Adrenal gland (tissue), 12 donors: ENCODE results near the gene CPED1. TPM values are rescaled to one million over a fixed set of nuclear protein-coding genes. Genes with fewer than 3 reads are reported as not detected.

Experiments
- DNase-seq, 7 donors: peaks; one replicate each; pipeline ENCODE4 v3.0.0-alpha.2; 2019 to 2020
- H3K27ac ChIP-seq, 5 donors: fragments of 200-600 bp; sonication (generic) in 4 of 5; 1 replicate in 3 of 5; 2 replicates in 2 of 5; pipeline versions ENCODE4 v1.5.1 to v1.8.0; 2016 to 2020; ENCODE audit warnings: mild to moderate bottlenecking in 1 of 5
- H3K27me3 ChIP-seq: fragments of 200-600 bp; 2 replicates; pipeline ENCODE4 v1.8.0; 2021
- H3K36me3 ChIP-seq, 2 donors: fragments of 200-600 bp; replicated peaks in 1 of 2; 1 replicate in 1 of 2; 2 replicates in 1 of 2; pipeline versions ENCODE4 v1.5.1 to v1.8.0; 2018 to 2022
- H3K4me1 ChIP-seq, 2 donors: fragments of 200-600 bp; replicated peaks in 1 of 2; 1 replicate in 1 of 2; 2 replicates in 1 of 2; pipeline versions ENCODE4 v1.5.1 to v1.8.0; 2018 to 2021
- H3K4me3 ChIP-seq, 4 donors: fragments of 200-600 bp; sonication (generic) in 3 of 4; one replicate each; pipeline ENCODE4 v1.5.1; 2016 to 2018
- H3K9me3 ChIP-seq, 3 donors: fragments of 200-600 bp; sonication (generic) in 1 of 3; replicated peaks in 1 of 3; 1 replicate in 2 of 3; 2 replicates in 1 of 3; pipeline versions ENCODE4 v1.5.1 to v1.8.0; 2016 to 2021
- CTCF ChIP-seq, 6 experiments: fragments of 450-650 bp in 4 of 6; fragments of 200-600 bp in 2 of 6; sonication (generic) in 1 of 6; IDR thresholded peaks; 1 replicate in 5 of 6; 2 replicates in 1 of 6; pipeline versions ENCODE4 v1.5.1 to v1.8.0; 2016 to 2021; ENCODE audit warnings: antibody characterized with exemption in 6 of 6, mild to moderate bottlenecking in 2 of 6, moderate library complexity in 1 of 6
- POLR2A ChIP-seq, 2 donors: fragments of 450-650 bp; IDR thresholded peaks; one replicate each; pipeline ENCODE4 v1.6.1; 2017; ENCODE audit warnings: antibody characterized with exemption in 2 of 2, mild to moderate bottlenecking in 2 of 2, moderate library complexity in 1 of 2
- WGBS, 4 donors: extraction: QIAGEN DNeasy Blood & Tissue Kit in 2 of 4; methylation state at CpG; one replicate each; pipeline versions ENCODE4 v1.1.5 to v1.1.7; 2013 to 2017; 5-methylcytosine and 5-hydroxymethylcytosine counted together
- intact Hi-C, 2 donors: fragments of 100-400 bp; cut with DNase I; formaldehyde crosslinking; loops; one replicate each; pipeline versions ENCODE4 v1.14.1 to v1.15.0; 2022 to 2023
- polyA plus RNA-seq, 3 donors: library from polyadenylated mRNA; stranded (reverse); fragments of 200-250 nt in 2 of 3; fragments of 350-450 nt in 1 of 3; fragmentation: Illumina TruSeq in 1 of 3; extraction: RNeasy Lipid Tissue Mini Kit (QIAGEN cat#74804) in 1 of 3; gene quantifications; one replicate each; pipeline ENCODE4 v1.2.3, GENCODE V29; 2013 to 2014
- total RNA-seq, 9 donors: library from RNA; depleted of rRNA in 4 of 9; stranded (reverse); fragments of >200 nt in 4 of 9; fragments of 120-200 nt in 1 of 9; fragmentation: NEBNext Ultra II Directional in 1 of 9; extraction: Animal tissue kit (Norgen Biotek cat#: 25700) in 1 of 9; gene quantifications; one replicate each; pipeline versions ENCODE4 v1.1.0 to v1.2.4, GENCODE V29; 2013 to 2023
- donor health status: healthy with polysubstance abuse.
- donor health status: Bipolar disorder and iron deficiency.
- donor health status: DM: yes; HTN: yes; CAD: no.
- donor health status: DM: no; HTN: no; CAD: no.
- donor health status: DM: no; HTN: no; CAD: no.
- donor health status: DM: yes; HTN: yes; CAD: no.

CPED1 gene
- total and polyA plus RNA-seq, 12 donors: 5.2 to 72.2 (median 40.7) TPM

DNA sequence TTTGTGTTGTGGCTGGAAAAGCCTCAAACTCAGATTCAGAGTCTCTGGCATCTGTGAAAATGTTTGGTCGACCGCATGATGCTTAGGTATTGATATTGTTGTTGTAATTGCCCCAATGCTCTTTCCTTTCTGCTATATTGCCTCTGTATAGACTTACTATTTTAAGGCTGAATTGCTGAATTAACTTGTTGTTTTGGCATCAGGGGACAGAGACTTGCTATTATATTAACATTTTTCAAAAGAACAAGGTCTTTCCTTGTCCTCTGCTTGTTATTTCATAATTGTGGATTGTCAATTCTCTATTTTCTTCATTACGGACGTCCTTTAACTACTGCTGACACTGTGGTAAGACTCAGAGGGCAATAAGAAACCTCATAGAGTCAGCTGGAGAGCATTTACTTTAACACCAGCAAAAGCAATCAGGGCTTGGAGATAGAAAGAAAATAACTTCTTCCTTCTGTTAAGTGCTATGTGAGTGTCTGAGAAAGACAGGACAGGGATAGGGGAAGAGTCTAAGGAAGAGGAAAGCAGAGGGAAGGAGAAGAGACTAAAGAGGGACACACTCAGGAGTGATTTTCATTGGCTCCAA lies 17.6 kb downstream of the CPED1 start:
- Histone ChIP-seq H3K27ac (no peak overlapping the region), H3K4me3 (no peak overlapping the region), H3K36me3 (no peaks in the 10 kb centered on the region), H3K27me3 (no peaks in the 10 kb centered on the region), H3K4me1 (peaks cover 0 to 36% of the 10 kb centered on the region in 2 donors), H3K9me3 (no peaks in the 10 kb centered on the region)
- DNase-seq: no peak
- intact Hi-C loops: no loop called here
- 48 to 77% (median 69%) methylated on average over 4 of the region's 4 CpGs for WGBS, 4 donors
- TF ChIP-seq POLR2A (IDR thresholded peaks at IDR 0.05) (no peak), CTCF (IDR thresholded peaks at IDR 0.05) (no peak)

GRCh38 chr7:121006711-121007315 lies 18.3 kb downstream of the CPED1 start:
- Histone ChIP-seq H3K4me3 (no peak overlapping the region), H3K27me3 (no peaks in the 10 kb centered on the region), H3K9me3 (no peaks in the 10 kb centered on the region), H3K27ac (peak overlapping the region in 1 of 5 donors; percentile 31), H3K36me3 (no peaks in the 10 kb centered on the region), H3K4me1 (peaks cover 0 to 29% of the 10 kb centered on the region in 2 donors)
- WGBS, 4 donors: 63 to 77% (median 64%) methylated on average over 6 of the region's 6 CpGs
- TF ChIP-seq CTCF (IDR thresholded peaks at IDR 0.05) (no peak), POLR2A (IDR thresholded peaks at IDR 0.05) (no peak)
- intact Hi-C loops: no loop called here
- no peak for DNase-seq

- H3K4me1 ChIP-seq: peaks cover 0 to 34% of the 10 kb centered on the region in 2 donors
- no peak for DNase-seq
- H3K36me3 ChIP-seq: no peaks in the 10 kb centered on the region
- H3K9me3 ChIP-seq: no peaks in the 10 kb centered on the region
- intact Hi-C loops: no loop called here
- 88 to 93% (median 90%) methylated on average over 2 of the region's 2 CpGs for WGBS, 4 donors
- no peaks in the 10 kb centered on the region for H3K27me3 ChIP-seq
- TF ChIP-seq POLR2A (IDR thresholded peaks at IDR 0.05) (no peak), CTCF (IDR thresholded peaks at IDR 0.05) (no peak)
- no peak overlapping the region for H3K27ac ChIP-seq
- no peak overlapping the region for H3K4me3 ChIP-seq
Measured at GRCh38 chr7:121008816-121009215, 20.3 kb downstream of the CPED1 start.

DNA sequence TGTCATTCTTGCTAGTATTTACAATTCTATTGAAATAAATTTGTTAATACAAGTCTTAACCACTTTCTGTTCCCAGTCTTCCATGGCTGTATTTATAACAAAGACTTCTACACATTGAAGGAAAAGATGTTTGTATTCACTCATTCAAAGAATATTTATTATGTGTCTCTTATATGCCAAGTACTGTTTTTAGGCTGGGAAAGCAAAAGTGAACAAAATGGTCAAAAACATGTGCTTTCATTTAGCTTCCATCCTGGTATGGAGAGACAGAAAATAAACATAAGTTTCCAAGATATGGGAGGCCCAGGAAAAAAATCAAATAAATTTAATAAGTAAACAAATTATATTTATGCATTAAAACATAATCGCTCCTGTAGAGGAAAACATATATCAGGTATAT lies 22.9 kb downstream of the CPED1 start:
- Histone ChIP-seq H3K9me3 (no peaks in the 10 kb centered on the region), H3K27me3 (no peaks in the 10 kb centered on the region), H3K27ac (no peak overlapping the region), H3K36me3 (no peaks in the 10 kb centered on the region), H3K4me3 (no peak overlapping the region), H3K4me1 (peaks cover 10 to 41% of the 10 kb centered on the region in 2 donors)
- TF ChIP-seq CTCF (IDR thresholded peaks at IDR 0.05) (no peak), POLR2A (IDR thresholded peaks at IDR 0.05) (no peak)
- DNase-seq: no peak
- intact Hi-C loops: no loop called here
- 86 to 94% (median 88%) methylated on average over 1 of the region's 1 CpG for WGBS, 4 donors
